MCF 10A (cell line): ENCODE results near the gene RBM20. TPM values are rescaled to one million over a fixed set of nuclear protein-coding genes. Genes with fewer than 3 reads are reported as not detected.

Source experiments
- BruUV-seq: library from RNA; stranded (reverse); fragments of 400-500 nt; replicated peaks from 2 replicates; lab custom pipeline; 2021; lab: Mats Ljungman, UMichigan
- CTCF ChIA-PET: fragments of 300-600 bp; sonication (Branson Sonifier 250); formaldehyde crosslinking; extraction: SDS; loops from one replicate; lab custom pipeline; 2021; ENCODE audit warnings: antibody characterized with exemption, inconsistent platforms; lab: Yijun Ruan, JAX
- POLR2A ChIA-PET: fragments of 300-600, 350-650 bp; sonication (Branson Sonifier 250); formaldehyde crosslinking; extraction: SDS; loops from one replicate; lab custom pipeline; 2020; ENCODE audit warnings: antibody characterized with exemption, inconsistent platforms; lab: Yijun Ruan, JAX
- DNase-seq: peaks from one replicate; pipeline ENCODE4 v3.0.0-alpha.2; 2018; ENCODE audit not compliant: unreplicated experiment
- H3K27ac Mint-ChIP-seq: one replicate; pipeline ENCODE4 v1.8.0; 2022; ENCODE audit warnings: mild to moderate bottlenecking, low read depth, mixed read lengths; ENCODE audit not compliant: unreplicated experiment
- H3K27me3 Mint-ChIP-seq: one replicate; pipeline ENCODE4 v1.8.0; 2022; ENCODE audit warnings: mixed read lengths; ENCODE audit not compliant: insufficient read depth, unreplicated experiment
- H3K36me3 Mint-ChIP-seq: one replicate; pipeline ENCODE4 v1.8.0; 2022; ENCODE audit warnings: mild to moderate bottlenecking, moderate library complexity, mixed read lengths; ENCODE audit not compliant: insufficient read depth, unreplicated experiment
- H3K4me1 Mint-ChIP-seq: one replicate; pipeline ENCODE4 v1.8.0; 2022; ENCODE audit warnings: mixed read lengths; ENCODE audit not compliant: insufficient read depth, unreplicated experiment
- H3K4me3 Mint-ChIP-seq: one replicate; pipeline ENCODE4 v1.8.0; 2022; ENCODE audit warnings: mild to moderate bottlenecking, moderate library complexity, mixed read lengths; ENCODE audit not compliant: unreplicated experiment
- H3K9me3 Mint-ChIP-seq: one replicate; pipeline ENCODE4 v1.8.0; 2022; ENCODE audit warnings: mixed read lengths; ENCODE audit not compliant: unreplicated experiment
- CTCF ChIP-seq: fragments of 200-600 bp; IDR thresholded peaks from one replicate; pipeline ENCODE4 v1.8.0; 2022; ENCODE audit warnings: antibody characterized with exemption, mild to moderate bottlenecking; ENCODE audit not compliant: unreplicated experiment
- intact Hi-C: fragments of 100-400 bp; cut with micrococcal nuclease; formaldehyde crosslinking; loops from 2 replicates; pipeline ENCODE4 v1.14.1; 2022
- total RNA-seq: library from RNA; stranded (reverse); gene quantifications from 2 replicates; pipeline ENCODE4 v1.2.3, GENCODE V29; 2022

The RBM20 gene
- total RNA-seq, 1 experiment from 2014 or later: not detected

- no peak for DNase-seq
- intact Hi-C loops: no loop called here
- ChIA-PET POLR2A (interaction anchor here (0.7 to 1.0 kb wide), 2 partner anchors 12 to 56 kb away, joined by 3 read pairs; no protein-coding TSS in a partner anchor), CTCF (no interaction called here)
- H3K9me3 Mint-ChIP-seq: no peaks in the 10 kb centered on the region
- H3K4me3 Mint-ChIP-seq: no peak overlapping the region
- no peaks in the 10 kb centered on the region for H3K36me3 Mint-ChIP-seq
- H3K27ac Mint-ChIP-seq: no peak overlapping the region
- no peaks in the 10 kb centered on the region for H3K27me3 Mint-ChIP-seq
- peaks cover 32% of the 10 kb centered on the region for H3K4me1 Mint-ChIP-seq
- BruUV-seq: no TSS peak
- no peak for TF ChIP-seq CTCF
Observed at GRCh38 chr10:110806335-110806734, 162.2 kb downstream of the RBM20 start.

- POLR2A ChIA-PET: interaction anchor here (1.1 kb wide), 1 partner anchor 50 kb away, joined by 3 read pairs; no protein-coding TSS in a partner anchor
- H3K36me3 Mint-ChIP-seq: no peaks in the 10 kb centered on the region
- no peak for DNase-seq
- H3K27me3 Mint-ChIP-seq: no peaks in the 10 kb centered on the region
- no peaks in the 10 kb centered on the region for H3K9me3 Mint-ChIP-seq
- no peak for TF ChIP-seq CTCF
- no peak overlapping the region for H3K4me3 Mint-ChIP-seq
- H3K27ac Mint-ChIP-seq: no peak overlapping the region
- CTCF ChIA-PET: interaction anchor here (1.2 kb wide), 1 partner anchor 12 kb away, joined by 3 read pairs; no protein-coding TSS in a partner anchor
- peaks cover 19% of the 10 kb centered on the region for H3K4me1 Mint-ChIP-seq
- intact Hi-C loops: no loop called here
- BruUV-seq: no TSS peak
Observed at GRCh38 chr10:110808123-110808522, 164.0 kb downstream of the RBM20 start.

GRCh38 chr10:110808615-110809014 is 164.5 kb downstream of the RBM20 start:
- no peaks in the 10 kb centered on the region for H3K27me3 Mint-ChIP-seq
- peaks cover 18% of the 10 kb centered on the region for H3K4me1 Mint-ChIP-seq
- CTCF ChIA-PET: interaction anchor here (0.6 to 1.2 kb wide), 2 partner anchors 9 to 13 kb away, joined by 3 to 4 read pairs; no protein-coding TSS in a partner anchor
- no peak overlapping the region for H3K27ac Mint-ChIP-seq
- no peak overlapping the region for H3K4me3 Mint-ChIP-seq
- H3K9me3 Mint-ChIP-seq: no peaks in the 10 kb centered on the region
- BruUV-seq: no TSS peak
- no peak for TF ChIP-seq CTCF
- H3K36me3 Mint-ChIP-seq: no peaks in the 10 kb centered on the region
- no peak for DNase-seq
- POLR2A ChIA-PET: no interaction called here
- intact Hi-C loops: no loop called here

- peaks cover under 1% of the 10 kb centered on the region for H3K4me1 Mint-ChIP-seq
- no peak overlapping the region for H3K4me3 Mint-ChIP-seq
Observed at GRCh38 chr10:110810625-110811024, 166.5 kb downstream of the RBM20 start.

More at GRCh38 chr10:110810625-110811024, 166.5 kb downstream of the RBM20 start:
- Mint-ChIP-seq H3K27ac (no peak overlapping the region), H3K9me3 (no peaks in the 10 kb centered on the region), H3K27me3 (no peaks in the 10 kb centered on the region), H3K36me3 (no peaks in the 10 kb centered on the region)
- DNase-seq: no peak
- no peak for TF ChIP-seq CTCF
- ChIA-PET POLR2A (interaction anchor here (1.0 kb wide), 1 partner anchor 45 kb away, joined by 3 read pairs; no protein-coding TSS in a partner anchor), CTCF (interaction anchor here (0.5 kb wide), 1 partner anchor 599 kb away, joined by 3 read pairs; no protein-coding TSS in a partner anchor)
- no TSS peak for BruUV-seq
- intact Hi-C loops: no loop called here
